H9 (cell line): Measurements from ENCODE around the gene KAZN. TPM values are rescaled to one million over a fixed set of nuclear protein-coding genes. Genes with fewer than 3 reads are reported as not detected.

Source experiments
- DNase-seq: peaks from one replicate; pipeline ENCODE4 v3.0.0-alpha.2; 2017
- H2AFZ ChIP-seq: one replicate; pipeline ENCODE4 v1.6.1; 2013; ENCODE audit warnings: mild to moderate bottlenecking, low read length, control low read depth, moderate library complexity
- H2AK5ac ChIP-seq: 2 replicates; pipeline ENCODE4 v1.6.1; 2013; ENCODE audit warnings: low read length, control low read depth, mixed read lengths; ENCODE audit not compliant: insufficient read length
- H2BK120ac ChIP-seq: one replicate; pipeline ENCODE4 v1.6.1; 2013; ENCODE audit warnings: low read depth, mild to moderate bottlenecking, low read length, control low read depth, inconsistent platforms; ENCODE audit not compliant: poor library complexity, severe bottlenecking
- H2BK12ac ChIP-seq: 2 replicates; pipeline ENCODE4 v1.6.1; 2013; ENCODE audit warnings: low read length, control low read depth, mixed read lengths, low read depth; ENCODE audit not compliant: insufficient read length
- H2BK15ac ChIP-seq: 2 replicates; pipeline ENCODE4 v1.6.1; 2013; ENCODE audit warnings: low read depth, low read length, control low read depth
- H2BK20ac ChIP-seq: one replicate; pipeline ENCODE4 v1.6.1; 2013; ENCODE audit warnings: low read depth, mild to moderate bottlenecking, low read length, control low read depth, inconsistent platforms; ENCODE audit not compliant: poor library complexity, severe bottlenecking
- H2BK5ac ChIP-seq: 2 replicates; pipeline ENCODE4 v1.6.1; 2013; ENCODE audit warnings: low read length, control low read depth, mixed read lengths; ENCODE audit not compliant: insufficient read length
- H3K14ac ChIP-seq: 2 replicates; pipeline ENCODE4 v1.6.1; 2013; ENCODE audit warnings: low read length, control low read depth; ENCODE audit not compliant: insufficient read depth
- H3K18ac ChIP-seq: 2 replicates; pipeline ENCODE4 v1.6.1; 2013; ENCODE audit warnings: low read depth, mild to moderate bottlenecking, mixed read lengths, low read length, control low read depth; ENCODE audit not compliant: insufficient read length
- H3K23ac ChIP-seq: 2 replicates; pipeline ENCODE4 v1.6.1; 2013; ENCODE audit warnings: low read length, control low read depth, mixed read lengths, low read depth; ENCODE audit not compliant: insufficient read length
- H3K23me2 ChIP-seq: 2 replicates; pipeline ENCODE4 v1.6.1; 2013; ENCODE audit warnings: low read depth, mild to moderate bottlenecking, mixed read lengths, low read length, control low read depth; ENCODE audit not compliant: insufficient read length, poor library complexity, severe bottlenecking
- H3K27ac ChIP-seq: 2 replicates; pipeline ENCODE4 v1.5.1; 2013; ENCODE audit warnings: low read length, control low read depth, mixed read lengths, low read depth; ENCODE audit not compliant: insufficient read length
- H3K27me3 ChIP-seq: 2 replicates; pipeline ENCODE4 v1.6.1; 2013; ENCODE audit warnings: low read length, control low read depth, inconsistent platforms; ENCODE audit not compliant: insufficient read depth
- H3K4ac ChIP-seq: 2 replicates; pipeline ENCODE4 v1.6.1; 2013; ENCODE audit warnings: low read depth, mild to moderate bottlenecking, control low read depth, inconsistent platforms, low read length, moderate library complexity
- H3K4me1 ChIP-seq: 2 replicates; pipeline ENCODE4 v1.6.1; 2013; ENCODE audit warnings: low read length, control low read depth, inconsistent platforms; ENCODE audit not compliant: insufficient read depth
- H3K4me2 ChIP-seq: 2 replicates; pipeline ENCODE4 v1.6.1; 2013; ENCODE audit warnings: low read length, control low read depth, mixed read lengths; ENCODE audit not compliant: insufficient read length, insufficient read depth
- H3K56ac ChIP-seq: 2 replicates; pipeline ENCODE4 v1.6.1; 2013; ENCODE audit warnings: low read depth, mild to moderate bottlenecking, mixed read lengths, low read length, control low read depth; ENCODE audit not compliant: insufficient read length
- H3K79me1 ChIP-seq: 2 replicates; pipeline ENCODE4 v1.6.1; 2013; ENCODE audit warnings: low read depth, mild to moderate bottlenecking, moderate library complexity, low read length, control low read depth, inconsistent platforms; ENCODE audit not compliant: insufficient read depth, poor library complexity, severe bottlenecking
- H3K79me2 ChIP-seq: 2 replicates; pipeline ENCODE4 v1.6.1; 2013; ENCODE audit warnings: low read length, control low read depth, inconsistent platforms; ENCODE audit not compliant: insufficient read depth
- H3K9ac ChIP-seq: 2 replicates; pipeline ENCODE4 v1.6.1; 2013; ENCODE audit warnings: low read length, control low read depth, mixed read lengths; ENCODE audit not compliant: insufficient read length; ENCODE audit errors: extremely low read depth
- H3K9me3 ChIP-seq: one replicate; pipeline ENCODE4 v1.6.1; 2013; ENCODE audit warnings: low read depth, low read length, inconsistent platforms; ENCODE audit not compliant: control insufficient read depth
- H3T11ph ChIP-seq: one replicate; pipeline ENCODE4 v1.6.1; 2013; ENCODE audit warnings: mild to moderate bottlenecking, low read length, control low read depth, inconsistent platforms
- H4K20me1 ChIP-seq: one replicate; pipeline ENCODE4 v1.6.1; 2013; ENCODE audit not compliant: control insufficient read depth, insufficient read length, insufficient read depth
- H4K5ac ChIP-seq: 2 replicates; pipeline ENCODE4 v1.6.1; 2013; ENCODE audit warnings: low read depth, mild to moderate bottlenecking, mixed read lengths, low read length, control low read depth; ENCODE audit not compliant: insufficient read length
- H4K8ac ChIP-seq: replicated peaks from 2 replicates; pipeline ENCODE4 v1.6.1; 2013; ENCODE audit warnings: low read length, control low read depth, mixed read lengths, low read depth; ENCODE audit not compliant: insufficient read length
- H4K91ac ChIP-seq: 2 replicates; pipeline ENCODE4 v1.6.1; 2013; ENCODE audit warnings: low read depth, mild to moderate bottlenecking, moderate library complexity, mixed read lengths, low read length, control low read depth; ENCODE audit not compliant: insufficient read length
- H3K27ac Mint-ChIP-seq, 3 experiments: 2 replicates in 2 of 3; 3 replicates in 1 of 3; pipeline ENCODE4 v1.8.0; 2020 to 2021; ENCODE audit warnings: mixed read lengths in 3 of 3, mild to moderate bottlenecking in 1 of 3, moderate library complexity in 1 of 3
- H3K27me3 Mint-ChIP-seq: 2 replicates; pipeline ENCODE4 v1.8.0; 2021; ENCODE audit warnings: low read depth, mild to moderate bottlenecking, moderate library complexity, mixed read lengths
- H3K36me3 Mint-ChIP-seq, 3 experiments: 2 replicates in 2 of 3; 3 replicates in 1 of 3; pipeline ENCODE4 v1.8.0; 2020 to 2021; ENCODE audit warnings: low read depth in 3 of 3, mixed read lengths in 3 of 3; ENCODE audit not compliant: insufficient read depth in 1 of 3
- H3K4me1 Mint-ChIP-seq, 2 experiments: 2 replicates each; pipeline ENCODE4 v1.8.0; 2020; ENCODE audit warnings: mixed read lengths in 2 of 2
- H3K4me3 Mint-ChIP-seq, 2 experiments: 2 replicates in 1 of 2; 3 replicates in 1 of 2; pipeline ENCODE4 v1.8.0; 2020 to 2021; ENCODE audit warnings: mild to moderate bottlenecking in 2 of 2, mixed read lengths in 2 of 2, moderate library complexity in 1 of 2
- H3K9me3 Mint-ChIP-seq, 2 experiments: 2 replicates in 1 of 2; 3 replicates in 1 of 2; pipeline ENCODE4 v1.8.0; 2020; ENCODE audit warnings: mild to moderate bottlenecking in 2 of 2, mixed read lengths in 2 of 2, moderate library complexity in 1 of 2
- CTCF ChIP-seq: fragments of 200-600 bp; sonication (generic); conservative IDR thresholded peaks from 3 replicates; pipeline ENCODE4 v1.8.0; 2021; ENCODE audit warnings: antibody characterized with exemption, mild to moderate bottlenecking
- WGBS: extraction: QIAGEN DNeasy Blood & Tissue Kit; methylation state at CpG from one replicate; pipeline ENCODE4 v1.1.7; 2013; ENCODE audit warnings: missing lambda C conversion rate, low lambda C conversion rate, mixed read lengths; ENCODE audit not compliant: insufficient read length; ENCODE audit errors: extremely low coverage; 5-methylcytosine and 5-hydroxymethylcytosine counted together
- total RNA-seq: library from RNA; stranded (reverse); gene quantifications from 2 replicates; pipeline ENCODE4 v1.2.1, GENCODE V29; 2021

Gene KAZN
- total RNA-seq, 1 experiment from 2014 or later = 7.6 TPM

DNA sequence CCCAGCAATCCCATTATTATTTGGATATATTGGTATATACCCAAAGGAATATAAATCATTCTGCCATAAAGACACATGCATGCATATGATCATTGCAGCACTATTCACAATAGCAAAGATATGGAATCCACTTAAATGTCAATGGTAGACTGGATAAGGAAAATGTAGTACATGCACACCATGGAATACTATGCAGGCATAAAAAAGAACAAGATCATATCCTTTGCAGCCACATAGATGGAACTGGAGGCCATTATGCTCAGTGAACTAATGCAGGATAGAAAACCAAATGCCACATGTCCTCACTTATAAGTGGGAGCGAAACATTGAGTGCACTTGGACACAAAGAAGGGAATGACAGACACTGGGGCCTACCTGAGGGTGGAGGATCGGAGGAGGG, 24.6 kb downstream of the KAZN start:
- Histone ChIP-seq H3K4me1 (no peaks in the 10 kb centered on the region; the same call in 1 of the 2 replicates), H3K23ac (no peak overlapping the region), H3K23me2 (no peaks in the 10 kb centered on the region), H3K79me1 (no peaks in the 10 kb centered on the region), H3K4ac (no peak overlapping the region), H4K91ac (no peak overlapping the region), H3K4me2 (no peak overlapping the region), H2AK5ac (no peak overlapping the region), H4K8ac (no peak overlapping the region), H3K18ac (no peak overlapping the region), H3K27ac (no peak overlapping the region), H3K56ac (no peak overlapping the region), H2BK15ac (no peak overlapping the region), H2BK20ac (no peak overlapping the region), H2BK12ac (no peak overlapping the region), H3K9ac (no peak overlapping the region), H2AFZ (no peak overlapping the region), H2BK5ac (no peak overlapping the region), H3K27me3 (no peaks in the 10 kb centered on the region), H3K14ac (no peak overlapping the region), H2BK120ac (no peak overlapping the region), H4K20me1 (no peaks in the 10 kb centered on the region), H4K5ac (no peak overlapping the region), H3K9me3 (no peaks in the 10 kb centered on the region), H3K79me2 (no peaks in the 10 kb centered on the region), H3T11ph (no peak overlapping the region)
- Mint-ChIP-seq H3K4me3 (no peak overlapping the region), H3K36me3 (peaks cover 0 to 4% (median 0%) of the 10 kb centered on the region in 3 experiments; a peak in 2 of 7 replicates), H3K27ac (no peak overlapping the region), H3K27me3 (no peaks in the 10 kb centered on the region), H3K9me3 (peaks cover 3 to 4% of the 10 kb centered on the region in 2 experiments; a peak in 3 of 5 replicates), H3K4me1 (peaks cover 27 to 30% of the 10 kb centered on the region in 2 experiments)
- no peak for TF ChIP-seq CTCF
- DNase-seq = no peak
- WGBS = no CpG with 5 or more reads among the region's 2 CpGs
